RKO (cell line): ENCODE data around the gene LRRFIP1.
"Not testable (repeated sequence)": the region's sequence is repeated elsewhere in the genome, so short reads cannot be mapped to it uniquely, and the experiment has no call there.

Source experiments
- DNase-seq: peaks from one replicate; pipeline ENCODE4 v3.0.0-alpha.2; 2016; ENCODE audit warnings: low spot score

Gene LRRFIP1, protein sequence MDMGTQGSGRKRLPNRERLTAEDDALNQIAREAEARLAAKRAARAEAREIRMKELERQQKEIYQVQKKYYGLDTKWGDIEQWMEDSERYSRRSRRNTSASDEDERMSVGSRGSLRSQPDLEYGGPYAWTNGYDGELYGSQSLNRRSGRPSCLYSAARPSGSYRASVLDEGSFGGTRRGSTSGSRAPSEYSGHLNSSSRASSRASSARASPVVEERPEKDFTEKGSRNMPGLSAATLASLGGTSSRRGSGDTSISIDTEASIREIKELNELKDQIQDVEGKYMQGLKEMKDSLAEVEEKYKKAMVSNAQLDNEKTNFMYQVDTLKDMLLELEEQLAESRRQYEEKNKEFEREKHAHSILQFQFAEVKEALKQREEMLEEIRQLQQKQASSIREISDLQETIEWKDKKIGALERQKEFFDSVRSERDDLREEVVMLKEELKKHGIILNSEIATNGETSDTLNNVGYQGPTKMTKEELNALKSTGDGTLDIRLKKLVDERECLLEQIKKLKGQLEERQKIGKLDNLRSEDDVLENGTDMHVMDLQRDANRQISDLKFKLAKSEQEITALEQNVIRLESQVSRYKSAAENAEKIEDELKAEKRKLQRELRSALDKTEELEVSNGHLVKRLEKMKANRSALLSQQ

DNA sequence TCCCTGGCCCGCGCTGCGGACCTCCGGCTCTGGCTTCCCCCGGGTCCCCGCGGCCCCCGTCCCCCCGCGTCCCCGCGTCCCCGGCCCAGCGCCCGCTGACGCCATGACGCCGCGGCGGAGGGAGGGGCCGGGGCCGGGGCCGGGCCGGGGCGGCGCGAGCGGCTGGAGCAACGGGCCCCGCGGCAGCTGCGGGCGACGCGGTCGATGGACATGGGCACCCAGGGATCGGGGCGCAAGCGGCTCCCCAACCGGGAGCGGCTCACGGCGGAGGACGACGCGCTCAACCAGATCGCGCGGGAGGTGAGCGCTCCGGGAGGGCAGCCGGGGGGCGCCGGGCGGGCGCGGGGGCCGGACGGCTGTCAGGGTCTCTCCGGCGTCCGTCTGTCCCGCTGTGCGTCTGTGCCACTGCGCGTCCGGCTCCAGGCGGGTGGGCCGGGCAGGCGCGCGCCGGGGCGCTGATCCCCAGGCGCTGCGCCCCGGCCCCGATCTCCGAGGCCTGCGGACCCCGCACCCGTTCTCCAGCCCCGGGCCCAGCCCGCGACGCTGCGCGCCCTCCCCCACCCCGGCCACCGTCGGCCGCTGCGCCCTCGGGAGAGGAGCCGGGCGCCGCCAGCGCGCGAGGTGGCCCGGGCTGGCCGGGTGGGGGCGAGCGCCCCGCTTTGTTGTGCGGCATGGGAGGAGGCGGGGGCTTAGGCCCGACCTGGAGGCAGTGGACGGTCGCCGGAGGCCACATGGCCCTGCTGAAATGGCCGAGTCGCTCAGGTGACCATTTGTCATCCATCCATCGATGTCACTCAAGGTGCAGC lies at the start of gene LRRFIP1:
TSS of gene LRRFIP1 (plus strand) at position 147 of the 806 bp plus-strand sequence. CDS start at position 205, 58 bp downstream.
- DNase-seq, result no peak

DNA sequence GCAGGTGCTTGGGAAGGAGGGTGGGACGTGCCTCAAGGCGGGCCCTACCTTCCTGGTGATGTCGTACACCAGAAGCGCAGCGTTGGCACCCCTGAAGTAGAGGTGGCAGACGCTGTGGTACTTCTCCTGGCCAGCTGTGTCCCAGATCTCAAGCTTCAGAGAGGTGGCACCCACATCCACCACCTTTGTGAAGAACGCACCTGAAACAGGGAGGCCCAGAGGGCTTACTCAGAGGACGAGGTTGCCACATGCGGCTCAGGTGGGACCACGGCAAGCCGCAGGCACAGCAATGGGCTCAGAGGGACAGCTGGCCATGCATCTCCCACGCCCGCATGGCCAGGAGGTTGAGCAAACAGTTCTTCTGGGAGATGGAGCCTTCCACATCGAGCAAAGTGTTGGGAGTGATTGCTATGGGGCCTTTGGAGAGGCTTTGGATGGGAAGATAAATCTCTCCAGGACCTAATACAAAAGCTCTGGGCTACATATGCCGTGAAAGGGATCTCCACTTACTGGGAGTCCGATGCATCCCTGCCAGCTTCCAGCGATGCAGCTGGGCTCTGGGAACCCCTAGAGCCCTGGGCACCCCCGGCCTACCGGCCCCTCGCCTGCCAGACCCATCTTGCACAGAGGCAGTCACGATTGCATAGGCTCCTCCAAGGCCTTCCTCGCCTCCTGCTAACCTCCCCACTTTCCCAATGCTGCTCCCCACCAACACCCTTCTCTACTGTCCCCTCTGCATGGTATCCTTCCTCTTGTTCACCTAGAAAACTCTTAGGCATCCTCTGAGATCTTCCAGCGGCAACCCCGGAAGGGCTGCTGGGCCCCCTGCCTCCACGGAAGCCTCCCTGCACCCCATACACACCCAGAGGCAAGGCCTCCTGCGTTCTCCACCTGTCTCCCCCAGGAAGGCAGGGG lies 49.2 kb upstream of the LRRFIP1 start:
- no peak for DNase-seq

DNA sequence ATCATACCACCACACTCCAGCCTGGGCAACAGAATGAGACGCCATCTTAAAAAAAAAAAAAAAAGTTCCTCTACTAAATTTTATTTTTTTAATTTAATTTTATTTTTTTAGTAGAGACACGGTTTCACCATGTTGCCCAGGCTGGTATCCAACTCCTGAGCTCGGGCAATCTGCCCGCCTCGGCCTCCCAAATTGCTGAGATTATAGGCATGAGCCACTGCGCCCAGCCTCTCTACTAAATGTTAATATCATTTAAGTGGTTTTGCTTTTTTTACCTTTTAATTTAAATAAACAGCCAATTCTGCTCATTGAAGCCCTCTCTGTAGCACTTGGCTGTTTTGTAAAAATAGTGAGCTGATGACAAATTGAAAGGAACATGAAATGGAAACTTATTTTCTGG lies 46.1 kb upstream of the LRRFIP1 start:
- DNase-seq, result no peak

DNA sequence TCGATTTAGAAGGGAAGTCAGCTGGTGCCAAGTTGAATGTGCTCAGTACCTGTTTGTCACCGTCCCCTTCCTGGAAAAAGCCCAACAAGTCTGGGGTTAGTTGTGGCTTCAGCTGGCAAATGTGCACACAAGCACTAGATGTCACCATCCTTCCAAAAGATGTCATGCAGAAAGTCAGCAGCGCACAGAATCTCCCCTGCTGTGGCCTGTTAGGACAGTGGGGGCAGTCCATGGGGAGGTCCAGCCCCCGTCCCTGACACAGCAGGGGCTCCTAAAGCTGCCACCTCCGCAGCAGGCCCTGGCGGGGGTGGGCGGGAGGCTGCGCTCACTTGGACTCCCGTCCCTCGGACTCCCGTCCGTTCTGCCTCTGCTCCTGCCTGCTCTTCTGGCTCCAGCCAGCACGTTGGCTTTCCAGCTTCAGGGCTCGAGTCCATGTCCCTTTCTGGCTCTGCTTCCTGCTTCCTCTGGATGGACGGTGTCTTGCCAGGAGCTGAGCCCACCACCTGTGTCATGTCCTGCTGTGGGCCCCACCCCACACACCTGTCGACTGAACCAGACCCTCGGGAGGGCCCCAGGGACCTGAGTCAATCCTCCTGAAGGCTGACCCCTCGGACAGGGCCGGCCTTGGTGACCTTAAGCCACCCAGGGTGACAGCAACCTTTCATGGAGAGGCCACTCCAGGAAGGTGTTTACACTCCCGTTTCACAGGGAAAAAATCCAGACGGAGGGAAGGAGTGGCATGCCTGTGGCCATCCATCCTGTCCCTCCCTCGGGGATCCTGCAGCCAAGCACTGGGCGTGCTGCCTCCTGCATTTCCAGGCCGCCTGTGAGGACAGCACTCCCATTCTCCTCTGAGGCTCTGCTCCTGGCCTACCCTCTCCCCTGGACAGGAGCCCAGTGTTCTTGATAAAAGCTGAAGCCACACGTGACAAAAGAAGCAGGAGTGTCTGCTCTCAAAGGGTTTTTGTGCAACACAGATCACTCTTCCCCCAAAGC lies 45.3 kb upstream of the LRRFIP1 start:
- DNase-seq, result no peak

DNA sequence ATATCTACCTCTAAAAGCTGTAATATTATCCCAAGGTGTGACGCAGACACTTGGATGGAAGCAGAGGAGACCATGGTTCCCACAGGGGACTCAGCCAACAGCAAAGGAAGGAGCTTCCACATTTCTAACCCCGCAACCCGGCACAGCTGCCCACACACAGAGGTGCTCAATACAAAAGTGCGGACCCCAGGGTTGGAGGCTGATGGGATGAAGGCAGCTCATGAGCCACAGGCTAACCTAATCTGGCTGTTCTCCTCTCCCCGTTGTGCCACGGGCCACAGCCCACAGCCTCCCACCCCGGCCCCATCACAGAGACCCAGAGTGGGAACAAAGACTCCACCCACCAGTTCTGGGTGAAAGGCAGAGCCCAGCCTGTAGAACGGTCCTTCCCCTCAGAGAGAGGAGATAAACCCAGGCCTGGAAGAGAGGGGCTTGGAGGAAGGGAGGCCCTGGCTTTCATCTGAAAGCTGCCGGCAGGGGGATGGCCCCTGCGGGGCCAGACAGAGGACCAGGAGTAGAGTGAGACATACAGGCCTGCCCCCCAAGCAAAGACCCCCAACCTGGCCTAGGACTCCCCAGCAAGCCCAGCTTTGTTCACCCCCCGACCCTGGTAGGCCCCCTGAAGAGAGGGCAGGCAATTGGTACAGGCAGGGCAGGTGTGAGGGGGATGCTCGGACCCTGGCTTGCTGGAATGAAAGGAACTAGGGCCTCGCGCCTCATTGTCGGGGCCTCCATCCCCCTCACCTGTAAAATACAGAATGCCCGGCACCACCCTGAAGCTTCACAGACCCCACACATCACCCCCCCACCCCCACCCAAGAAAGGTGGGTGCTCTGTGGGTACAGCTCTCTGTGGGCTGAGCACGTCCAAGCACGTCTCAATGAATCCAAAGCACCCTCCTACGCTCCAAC lies 43.7 kb upstream of the LRRFIP1 start:
- DNase-seq, result no peak

DNA sequence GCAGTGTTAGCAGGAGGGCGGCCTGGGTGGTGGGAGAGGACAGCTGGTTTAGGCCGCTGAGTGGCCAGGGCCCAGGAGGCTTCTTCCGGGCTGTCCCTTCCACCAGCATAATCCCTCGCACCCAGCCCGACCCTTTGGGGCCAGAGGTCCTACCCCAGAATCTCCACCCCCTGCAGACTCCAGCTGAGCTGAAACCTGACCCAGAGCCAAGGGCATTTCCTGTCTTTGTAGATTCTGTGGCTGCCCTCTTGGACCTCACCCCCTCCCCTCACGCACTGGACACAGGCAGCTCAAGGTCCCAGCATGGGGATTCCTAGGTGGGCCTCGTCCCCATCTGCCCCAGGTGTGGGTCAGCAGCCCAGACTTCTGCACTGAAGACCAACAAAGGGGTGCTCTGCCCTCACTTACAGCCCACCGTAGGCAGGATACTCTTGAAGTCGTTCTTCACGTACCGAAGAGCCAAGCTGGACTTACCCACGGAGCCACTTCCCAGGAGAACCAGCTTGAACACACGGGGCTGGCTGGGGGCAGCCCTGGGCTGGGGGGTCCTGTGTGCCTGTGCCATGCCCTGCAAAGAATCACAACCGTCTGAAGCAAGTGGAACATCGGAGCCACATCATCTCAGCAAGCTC lies 41.7 kb upstream of the LRRFIP1 start:
- no peak for DNase-seq

DNA sequence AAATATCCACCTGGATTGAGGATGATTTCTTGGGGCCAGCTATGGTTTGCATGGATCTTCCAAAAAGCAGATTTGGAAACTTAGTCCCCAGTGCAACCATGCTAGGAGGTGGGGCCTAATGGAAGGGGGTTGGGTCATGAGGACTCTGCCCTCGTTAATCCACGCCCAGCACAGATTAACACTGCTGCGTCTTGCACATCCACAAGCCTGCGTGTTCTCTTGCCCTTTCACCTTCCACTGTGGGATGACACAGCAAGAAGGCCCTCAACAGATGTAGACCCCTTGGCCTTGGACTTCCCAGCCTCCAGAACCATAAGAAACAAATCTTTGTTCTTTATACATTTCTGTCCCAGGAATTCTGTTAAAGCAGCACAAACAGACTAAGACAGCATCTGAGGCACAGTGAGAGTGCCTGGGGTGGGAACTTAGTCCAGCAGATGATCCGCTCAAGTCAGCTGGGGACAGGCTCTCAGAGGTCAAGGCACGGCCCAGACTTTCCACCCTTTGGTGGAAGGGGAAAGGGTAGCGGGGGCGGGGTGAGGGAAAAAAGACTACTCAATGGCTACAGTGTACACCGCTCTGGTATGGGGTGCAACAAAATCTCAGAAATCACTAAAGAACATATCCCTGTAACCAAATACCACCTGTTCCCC lies 39.2 kb upstream of the LRRFIP1 start:
- no peak for DNase-seq

DNA sequence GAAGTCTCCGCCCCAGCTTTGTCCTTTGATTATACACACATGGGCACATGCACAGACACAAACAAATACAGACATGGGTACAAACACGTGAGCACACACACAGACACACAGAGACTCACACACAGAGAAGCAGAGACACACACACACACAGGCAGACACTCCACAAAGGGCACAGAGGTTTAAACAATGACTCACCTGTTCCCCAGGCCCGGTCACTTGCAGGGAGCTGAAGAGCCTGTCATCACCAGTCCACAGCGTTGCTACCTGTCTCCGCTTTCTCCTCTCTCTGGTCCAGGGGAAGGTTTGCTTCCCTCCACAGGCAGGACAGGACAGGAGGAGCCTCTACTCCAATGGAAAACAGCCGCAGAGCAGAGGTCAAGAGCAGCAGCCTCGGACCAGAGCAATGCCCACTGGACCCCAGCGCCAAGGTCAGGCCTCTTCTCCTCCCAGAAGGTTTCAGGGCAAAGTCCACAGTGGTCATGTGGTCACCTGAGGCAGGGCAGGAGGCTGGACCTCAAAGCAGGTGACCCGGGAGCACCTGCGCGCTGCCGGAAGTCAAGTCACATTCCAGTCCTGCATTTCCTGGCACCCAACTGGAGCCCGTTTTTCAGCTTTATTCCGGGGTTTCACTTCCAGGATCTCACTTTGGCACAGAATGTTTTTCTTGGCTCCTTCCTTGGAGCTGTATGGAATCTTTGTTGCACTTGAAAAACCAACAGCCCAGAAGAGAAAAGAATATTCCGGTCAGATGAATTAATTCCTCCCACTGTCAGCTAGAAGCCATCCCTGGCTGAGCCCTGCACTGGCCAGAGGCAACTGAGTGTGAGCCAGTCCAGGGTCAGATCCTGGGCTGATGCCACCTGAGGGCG lies 36.9 kb upstream of the LRRFIP1 start, which contains the start of gene RAB17:
TSS of gene RAB17 (minus strand) at position 463 of the 869 bp plus-strand sequence. CDS start 4,580 bp downstream, outside the sequence.
- DNase-seq, result no peak

DNA sequence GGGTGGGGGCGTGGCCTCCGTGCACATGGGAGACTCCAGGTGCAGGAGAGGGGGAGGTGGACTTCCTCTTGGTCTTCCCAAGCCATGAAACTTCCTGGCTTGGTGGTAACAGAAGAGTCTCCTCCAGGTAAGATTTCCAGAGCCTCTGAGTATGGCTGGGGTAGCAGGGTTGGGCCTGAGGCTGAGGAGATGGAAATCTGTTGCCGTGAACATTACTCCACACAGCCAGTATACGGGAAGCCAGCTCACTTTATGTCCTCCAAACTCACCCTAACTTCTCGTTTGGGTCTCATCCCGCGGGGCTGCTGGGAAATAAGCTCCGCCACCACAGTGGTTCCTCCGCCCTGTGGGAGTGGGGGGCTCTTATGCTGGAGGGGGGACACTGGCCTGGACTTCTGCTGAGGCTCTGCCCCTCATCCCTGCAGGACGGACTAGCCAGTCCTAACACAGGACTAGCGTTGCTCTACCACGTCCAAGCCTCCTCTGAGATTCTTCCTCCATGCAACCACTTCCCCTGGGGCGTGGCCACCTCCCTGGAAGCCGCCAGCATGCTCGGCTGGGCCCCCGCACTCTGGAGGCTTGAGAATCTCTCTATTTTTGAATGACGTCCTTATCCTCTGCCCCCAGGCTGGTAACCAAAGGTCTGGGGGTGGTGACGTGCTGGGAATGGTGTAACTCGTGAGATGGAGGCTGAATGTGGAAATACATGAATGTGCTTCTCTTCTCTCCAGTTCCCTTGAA lies 36.1 kb upstream of the LRRFIP1 start:
- no peak for DNase-seq

DNA sequence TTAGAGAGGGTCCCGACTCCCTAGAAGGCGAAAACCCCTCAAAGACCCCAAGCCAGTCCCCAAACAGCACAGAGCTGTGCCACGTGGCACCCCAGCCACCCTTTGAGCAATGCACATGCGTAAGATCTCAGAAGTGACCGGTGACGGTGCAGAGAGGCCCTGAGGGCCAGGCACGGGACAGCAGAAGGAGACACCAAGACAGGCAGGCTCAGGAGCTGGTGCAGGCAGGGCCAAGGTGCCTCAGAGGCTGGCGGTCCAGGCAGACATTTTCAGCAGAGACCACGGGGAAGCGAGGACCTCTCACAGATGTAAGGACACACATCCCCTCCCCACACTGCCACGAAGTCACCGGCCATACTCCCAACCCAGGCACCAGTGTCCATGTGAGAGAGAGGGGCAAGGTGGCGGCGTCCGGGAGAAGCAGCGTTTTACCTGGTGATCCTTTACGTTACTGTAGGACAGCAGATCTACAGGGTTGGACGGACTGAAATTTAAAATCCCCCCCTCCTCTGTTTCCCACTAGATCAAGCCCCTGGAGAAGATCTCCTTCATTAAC lies 34.9 kb upstream of the LRRFIP1 start:
- DNase-seq, result no peak

DNA sequence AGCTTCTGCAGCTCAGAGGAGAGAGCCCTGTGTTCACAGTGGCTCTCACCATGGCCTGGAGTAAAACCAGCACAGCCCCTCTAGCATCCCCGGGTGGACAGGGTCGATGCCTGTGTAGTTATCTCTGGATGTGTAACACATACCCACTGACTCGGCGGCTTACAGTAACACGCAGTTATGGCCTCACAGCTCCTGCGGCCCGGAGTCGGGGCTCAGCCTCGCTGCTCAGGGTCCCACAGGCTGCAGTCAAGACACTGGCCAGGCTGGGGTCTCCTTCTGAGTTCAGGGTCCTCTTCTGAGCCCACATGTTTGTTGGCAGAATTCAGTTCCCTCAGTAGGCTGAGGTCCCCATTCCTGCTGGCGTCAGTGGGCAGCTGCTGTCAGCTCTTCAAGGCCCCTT lies 34.4 kb upstream of the LRRFIP1 start:
- DNase-seq, result no peak

DNA sequence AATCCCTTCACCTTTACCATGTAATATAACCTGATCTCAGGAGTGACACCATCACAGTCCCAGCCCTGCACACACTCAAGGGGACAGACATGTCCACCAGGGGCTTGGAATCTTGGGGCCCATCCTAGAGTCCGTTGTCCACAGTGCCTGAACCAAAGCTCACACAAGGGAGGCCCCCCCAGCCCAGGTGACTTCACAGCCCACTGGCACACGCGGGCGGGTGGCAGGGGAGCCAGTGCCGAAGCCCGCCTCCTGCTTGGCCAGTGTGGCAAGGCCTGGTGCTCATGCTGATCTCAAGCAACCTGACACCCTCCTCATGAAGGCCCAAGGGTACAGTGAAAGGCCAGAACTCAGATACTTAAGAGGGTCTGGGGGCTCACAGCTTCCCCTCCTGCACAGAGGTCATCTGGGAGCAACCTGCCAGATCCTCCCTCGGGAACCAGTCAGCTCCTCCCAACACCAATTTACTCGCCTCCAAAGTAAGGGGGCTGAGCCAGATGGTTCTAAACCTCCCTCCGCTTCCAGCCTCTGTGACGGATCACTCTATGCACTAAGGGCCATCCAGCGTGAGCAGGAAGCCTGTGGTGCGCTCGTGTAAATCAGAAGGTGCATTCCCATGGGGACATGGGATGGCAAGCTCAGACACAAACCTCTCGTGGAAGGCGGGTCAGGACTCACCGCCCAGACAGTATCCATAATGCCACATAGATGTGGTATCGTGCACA lies 33.6 kb upstream of the LRRFIP1 start:
- DNase-seq, result no peak

DNA sequence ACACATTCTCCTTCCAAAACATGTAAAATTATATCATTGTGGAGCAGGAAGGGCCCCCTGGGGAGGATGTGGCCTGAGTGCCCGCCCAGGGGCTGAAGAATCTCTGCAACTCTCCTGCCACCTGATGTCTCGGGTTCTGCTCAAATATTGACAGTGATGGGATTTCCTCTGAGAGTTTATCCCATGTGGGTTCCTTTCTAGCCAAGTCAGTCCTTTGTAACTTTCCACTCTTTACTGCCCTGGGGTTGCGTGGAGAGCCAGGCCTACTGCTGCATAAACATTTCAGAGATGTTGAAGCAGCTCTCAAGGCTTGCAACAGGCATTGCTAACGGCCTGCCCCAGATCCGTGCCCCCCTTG lies 32.9 kb upstream of the LRRFIP1 start:
- DNase-seq, result no peak

DNA sequence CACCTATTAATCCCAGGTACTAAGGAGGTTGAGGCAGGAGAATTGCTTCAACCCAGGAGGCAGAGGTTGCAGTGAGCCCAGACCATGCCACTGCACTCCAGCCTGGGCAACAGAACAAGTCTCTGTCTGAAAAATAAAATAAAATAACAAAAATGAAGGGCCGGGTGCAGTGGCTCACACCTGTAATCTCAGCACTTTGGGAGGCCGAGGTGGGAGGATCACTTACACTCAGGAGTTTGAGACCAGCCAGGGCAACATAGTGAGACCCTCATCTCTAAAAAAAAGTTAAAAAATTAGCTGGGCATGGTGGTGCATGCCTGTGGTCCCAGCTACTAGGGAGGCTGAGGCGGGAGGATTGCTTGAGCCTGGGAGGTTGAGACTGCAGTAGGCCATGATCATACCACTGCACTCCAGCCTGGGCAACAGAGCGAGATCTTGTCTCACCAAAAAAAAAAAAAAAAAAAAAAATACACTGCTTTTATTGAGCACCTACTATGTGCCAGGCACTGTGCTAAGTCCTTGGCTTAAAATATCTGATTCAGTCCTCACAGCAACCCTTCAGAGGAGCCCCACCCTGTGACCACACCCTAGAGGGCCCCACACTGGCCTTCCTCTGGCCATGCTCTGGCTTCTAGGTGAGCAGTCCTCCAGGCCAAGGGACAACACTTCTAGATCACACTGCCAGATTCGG lies 31.4 kb upstream of the LRRFIP1 start:
- DNase-seq, result not testable (repeated sequence)
